ENCODE data around the gene NELFB. TPM values are rescaled to one million over a fixed set of nuclear protein-coding genes. Genes with fewer than 3 reads are reported as not detected.
"Not testable (repeated sequence)": the region's sequence is repeated elsewhere in the genome, so short reads cannot be mapped to it uniquely, and the experiment has no call there.

The NELFB gene
- total RNA-seq, 2 donors from 2014 or later: 33.2 to 37.8 TPM

DNA sequence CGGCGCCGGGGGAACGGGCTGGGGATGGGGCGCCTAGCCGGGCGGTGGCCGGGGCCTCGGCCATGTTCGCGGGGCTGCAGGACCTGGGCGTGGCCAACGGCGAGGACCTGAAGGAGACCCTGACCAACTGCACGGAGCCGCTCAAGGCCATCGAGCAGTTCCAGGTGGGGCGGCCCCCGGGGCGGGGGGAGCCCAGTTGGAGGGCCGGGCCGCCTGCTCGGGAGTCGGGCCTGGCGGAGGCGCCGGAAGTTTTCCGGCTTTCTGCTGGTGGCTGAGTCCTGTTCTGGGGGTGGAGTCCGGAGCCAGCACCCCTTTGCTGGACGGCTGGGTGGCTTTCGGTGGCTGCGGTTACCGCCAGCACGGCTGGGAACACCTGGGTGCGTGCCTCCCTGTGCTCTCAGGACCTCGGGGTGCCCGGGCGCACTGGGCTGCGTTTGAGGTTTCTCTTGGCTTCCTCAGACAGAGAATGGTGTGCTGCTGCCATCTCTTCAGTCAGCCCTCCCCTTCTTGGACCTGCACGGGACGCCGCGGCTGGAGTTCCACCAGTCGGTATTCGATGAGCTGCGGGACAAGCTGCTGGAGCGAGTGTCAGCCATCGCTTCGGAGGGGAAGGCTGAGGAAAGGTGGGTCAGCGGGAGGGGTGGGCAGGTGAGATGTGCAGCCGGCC, 454 bp downstream of the NELFB start:
- H3K9me3 ChIP-seq (ENCODE audit: control insufficient read depth, low read length, poor library complexity, severe bottlenecking): no peaks in the 10 kb centered on the region
- ATAC-seq (no peak), DNase-seq (no peak)
- H3K4me1 Mint-ChIP-seq: peaks cover 10% of the 10 kb centered on the region
- H3K4me3 Mint-ChIP-seq: peak overlapping the region; percentile 88
- no peaks in the 10 kb centered on the region for H3K36me3 Mint-ChIP-seq (ENCODE audit: low read depth)
- H3K27ac Mint-ChIP-seq: peak overlapping the region; percentile 56
- no peaks in the 10 kb centered on the region for H3K27me3 Mint-ChIP-seq

DNA sequence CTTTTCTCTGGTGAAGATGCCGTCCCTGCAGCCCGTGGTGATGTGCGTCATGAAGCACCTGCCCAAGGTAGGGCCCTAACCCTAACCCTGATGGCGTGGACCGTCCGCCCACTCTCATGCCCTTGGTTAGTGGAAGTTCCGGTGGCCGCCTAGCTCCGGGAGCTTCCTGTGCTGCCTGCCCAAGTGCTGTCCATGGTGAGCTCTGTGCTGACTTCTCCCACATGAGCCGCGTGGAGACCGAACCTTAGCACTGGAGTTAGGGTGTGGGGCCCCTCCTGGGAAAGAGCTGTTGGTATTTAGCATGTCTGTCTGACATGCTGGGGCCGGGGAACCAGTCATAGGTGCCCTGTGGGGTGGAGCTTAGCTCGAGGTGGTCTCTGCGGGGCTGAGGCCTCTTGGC, 1.2 kb downstream of the NELFB start:
- no peaks in the 10 kb centered on the region for H3K27me3 Mint-ChIP-seq
- ATAC-seq (no peak), DNase-seq (no peak)
- peak overlapping the region; percentile 56 for H3K27ac Mint-ChIP-seq
- H3K4me1 Mint-ChIP-seq: peaks cover 10% of the 10 kb centered on the region
- H3K4me3 Mint-ChIP-seq: peak overlapping the region; percentile 88
- no peaks in the 10 kb centered on the region for H3K9me3 ChIP-seq (ENCODE audit: control insufficient read depth, low read length, poor library complexity, severe bottlenecking)
- no peaks in the 10 kb centered on the region for H3K36me3 Mint-ChIP-seq (ENCODE audit: low read depth)

DNA sequence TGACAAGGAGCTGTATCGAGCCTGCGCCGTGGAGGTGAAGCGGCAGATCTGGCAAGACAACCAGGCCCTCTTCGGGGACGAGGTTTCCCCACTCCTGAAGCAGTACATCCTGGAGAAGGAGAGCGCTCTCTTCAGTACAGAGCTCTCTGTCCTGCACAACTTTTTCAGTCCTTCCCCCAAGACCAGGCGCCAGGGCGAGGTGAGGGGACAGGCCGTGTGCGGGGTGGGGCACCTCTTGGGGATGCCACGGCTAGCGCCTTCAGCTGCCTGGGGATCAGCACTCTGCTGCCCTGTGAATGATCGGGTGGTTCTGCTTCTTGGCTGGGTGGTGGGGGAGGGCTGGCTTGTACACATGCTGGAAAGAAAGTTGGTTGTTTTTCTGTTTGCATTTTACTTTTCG, 1.7 kb downstream of the NELFB start:
- Mint-ChIP-seq H3K4me3 (peak overlapping the region; percentile 88), H3K27me3 (no peaks in the 10 kb centered on the region), H3K4me1 (peaks cover 10% of the 10 kb centered on the region), H3K27ac (no peak overlapping the region), H3K36me3 (ENCODE audit: low read depth) (no peaks in the 10 kb centered on the region)
- ATAC-seq: no peak
- no peak for DNase-seq
- no peaks in the 10 kb centered on the region for H3K9me3 ChIP-seq (ENCODE audit: control insufficient read depth, low read length, poor library complexity, severe bottlenecking)

DNA sequence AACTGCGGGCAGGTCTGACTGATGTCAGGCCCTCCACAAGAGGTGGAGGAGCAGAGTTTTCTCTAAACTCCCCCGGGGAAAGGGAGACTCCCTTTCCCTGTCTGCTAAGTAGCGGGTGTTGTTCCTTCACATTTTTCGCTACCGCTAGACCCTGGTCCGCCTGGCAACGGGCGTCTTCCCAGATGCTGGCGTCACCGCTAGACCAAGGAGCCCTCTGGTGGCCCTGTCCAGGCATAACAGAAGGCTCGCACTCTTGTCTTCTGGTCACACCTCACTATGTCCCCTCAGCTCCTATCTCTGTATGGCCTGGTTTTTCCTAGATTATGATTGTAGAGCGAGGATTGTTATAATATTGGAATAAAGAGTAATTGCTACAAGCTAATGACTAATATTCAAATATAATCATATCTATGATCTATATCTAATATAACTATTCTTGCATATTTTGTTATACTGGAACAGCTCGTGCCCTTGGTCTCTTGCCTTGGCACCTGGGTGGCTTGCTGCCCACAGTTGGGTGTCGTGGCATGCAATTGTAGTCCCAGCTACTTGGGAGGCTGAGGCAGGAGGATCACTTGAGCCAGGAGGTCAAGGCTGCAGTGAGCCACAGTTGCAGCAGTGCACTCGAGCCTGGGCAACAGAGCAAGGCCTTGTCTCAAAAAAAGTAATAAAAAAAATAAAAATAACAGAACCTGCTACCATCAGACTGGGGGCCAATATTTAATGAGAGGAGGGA, 7.2 kb downstream of the NELFB start:
- not testable (repeated sequence) for H3K4me1 Mint-ChIP-seq; ATAC-seq; H3K27ac Mint-ChIP-seq; DNase-seq; H3K9me3 ChIP-seq (ENCODE audit: control insufficient read depth, low read length, poor library complexity, severe bottlenecking); H3K4me3 Mint-ChIP-seq; H3K27me3 Mint-ChIP-seq; H3K36me3 Mint-ChIP-seq (ENCODE audit: low read depth)

DNA sequence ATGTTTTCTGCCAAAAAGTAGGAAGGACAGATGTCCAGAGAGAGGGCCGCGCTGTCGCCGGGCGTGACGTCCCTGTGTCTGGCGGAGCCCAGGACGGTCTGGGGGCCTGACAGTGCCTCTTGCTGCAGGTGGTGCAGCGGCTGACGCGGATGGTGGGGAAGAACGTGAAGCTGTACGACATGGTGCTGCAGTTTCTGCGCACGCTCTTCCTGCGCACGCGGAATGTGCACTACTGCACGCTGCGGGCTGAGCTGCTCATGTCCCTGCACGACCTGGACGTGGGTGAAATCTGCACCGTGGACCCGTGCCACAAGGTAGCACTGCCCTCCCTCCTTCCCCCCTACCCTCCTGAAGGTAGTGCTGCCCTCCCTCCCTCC, 7.8 kb downstream of the NELFB start:
- ATAC-seq (no peak), DNase-seq (no peak)
- Mint-ChIP-seq H3K4me1 (no peaks in the 10 kb centered on the region), H3K27me3 (no peaks in the 10 kb centered on the region), H3K36me3 (ENCODE audit: low read depth) (no peaks in the 10 kb centered on the region), H3K27ac (no peak overlapping the region), H3K4me3 (no peak overlapping the region)
- H3K9me3 ChIP-seq (ENCODE audit: control insufficient read depth, low read length, poor library complexity, severe bottlenecking): no peaks in the 10 kb centered on the region

DNA sequence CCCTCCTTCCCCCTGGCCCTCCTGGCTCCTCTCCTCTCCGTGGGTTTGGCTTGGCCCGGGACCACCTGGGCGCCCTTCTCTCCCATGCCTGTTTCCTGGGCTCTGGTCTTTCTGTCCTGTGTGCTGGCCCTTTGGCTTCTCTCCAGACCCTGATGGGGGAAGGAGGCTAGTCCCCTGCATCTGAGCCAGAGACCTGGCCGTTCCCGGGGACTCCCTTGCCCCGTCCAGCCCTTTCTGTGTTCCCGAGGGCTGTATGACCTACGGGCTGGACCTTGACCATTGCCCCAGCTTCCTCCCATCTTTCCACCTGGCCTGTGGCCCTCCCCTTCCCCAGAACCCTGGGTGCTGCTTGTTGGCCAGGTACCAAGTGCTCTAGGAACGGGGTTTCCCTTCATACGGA, 8.4 kb downstream of the NELFB start:
- no peaks in the 10 kb centered on the region for H3K9me3 ChIP-seq (ENCODE audit: control insufficient read depth, low read length, poor library complexity, severe bottlenecking)
- ATAC-seq (no peak), DNase-seq (no peak)
- no peak overlapping the region for H3K27ac Mint-ChIP-seq
- H3K4me1 Mint-ChIP-seq: peaks cover 3% of the 10 kb centered on the region
- peak overlapping the region; percentile 31 for H3K4me3 Mint-ChIP-seq
- H3K27me3 Mint-ChIP-seq: no peaks in the 10 kb centered on the region
- H3K36me3 Mint-ChIP-seq (ENCODE audit: low read depth): peaks cover under 1% of the 10 kb centered on the region

DNA sequence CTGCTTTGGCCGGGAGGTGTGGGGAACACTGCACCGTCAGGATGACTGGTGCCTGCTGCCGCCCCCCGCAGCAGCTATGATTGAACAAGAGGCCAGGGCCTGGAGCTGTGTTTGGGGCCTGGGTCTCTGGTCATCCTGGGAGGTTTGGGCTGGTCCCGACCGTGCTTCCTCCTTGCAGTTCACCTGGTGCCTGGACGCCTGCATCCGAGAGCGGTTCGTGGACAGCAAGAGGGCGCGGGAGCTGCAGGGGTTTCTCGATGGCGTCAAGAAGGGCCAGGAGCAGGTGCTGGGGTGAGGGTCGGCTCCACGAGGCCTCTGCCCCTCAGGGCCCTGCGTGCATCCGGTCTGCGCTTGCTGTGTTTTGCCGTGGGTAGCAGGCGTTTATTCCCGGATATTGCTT, 8.9 kb downstream of the NELFB start:
- Mint-ChIP-seq H3K27ac (no peak overlapping the region), H3K4me1 (peaks cover 7% of the 10 kb centered on the region), H3K4me3 (no peak overlapping the region), H3K27me3 (no peaks in the 10 kb centered on the region), H3K36me3 (ENCODE audit: low read depth) (peaks cover 4% of the 10 kb centered on the region)
- ATAC-seq (no peak), DNase-seq (no peak)
- no peaks in the 10 kb centered on the region for H3K9me3 ChIP-seq (ENCODE audit: control insufficient read depth, low read length, poor library complexity, severe bottlenecking)

DNA sequence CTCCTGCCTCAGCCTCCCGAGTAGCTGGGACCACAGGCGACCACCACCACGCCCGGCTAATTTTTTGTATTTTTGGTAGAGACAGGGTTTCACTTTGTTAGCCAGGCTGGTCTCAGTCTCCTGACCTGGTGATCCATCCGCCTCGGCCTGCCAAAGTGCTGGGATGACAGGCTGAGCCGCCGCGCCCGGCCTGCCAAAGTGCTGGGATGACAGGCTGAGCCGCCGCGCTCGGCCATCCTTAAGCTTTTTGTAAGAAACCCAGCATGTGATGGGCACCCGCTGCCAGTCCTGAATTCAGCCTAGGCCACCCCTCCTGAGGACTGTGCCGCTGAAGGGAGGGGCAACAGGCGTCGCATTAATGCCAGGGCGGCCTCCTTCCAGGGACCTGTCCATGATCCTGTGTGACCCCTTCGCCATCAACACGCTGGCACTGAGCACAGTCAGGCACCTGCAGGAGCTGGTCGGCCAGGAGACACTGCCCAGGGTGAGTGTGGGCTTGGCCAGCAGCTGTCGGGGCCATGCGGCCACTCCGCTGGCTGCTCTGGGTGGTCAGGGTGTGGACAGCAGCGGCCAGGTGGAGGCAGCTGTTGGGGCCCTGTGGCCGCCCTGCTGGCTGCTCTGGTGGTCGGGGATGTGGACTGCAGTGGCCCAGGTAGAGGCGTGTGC, 10.5 kb downstream of the NELFB start:
- H3K36me3 Mint-ChIP-seq (ENCODE audit: low read depth): peaks cover 4% of the 10 kb centered on the region

DNA sequence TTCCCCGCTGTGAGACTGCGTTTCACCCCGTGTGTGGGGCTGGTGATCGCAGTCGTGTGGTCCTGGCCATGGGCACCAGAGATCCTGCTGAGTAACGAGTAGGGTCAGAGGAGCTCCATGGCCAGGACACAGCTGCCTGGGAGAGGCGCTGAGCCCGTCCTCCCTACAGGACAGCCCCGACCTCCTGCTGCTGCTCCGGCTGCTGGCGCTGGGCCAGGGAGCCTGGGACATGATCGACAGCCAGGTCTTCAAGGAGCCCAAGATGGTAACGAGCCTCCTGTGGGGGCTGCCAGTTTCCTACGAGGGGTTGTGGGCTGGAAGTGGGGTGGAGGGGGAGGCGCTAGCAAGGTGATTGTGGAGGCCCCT, 11.0 kb downstream of the NELFB start:
- Mint-ChIP-seq H3K36me3 (ENCODE audit: low read depth) (peaks cover 4% of the 10 kb centered on the region), H3K27me3 (no peaks in the 10 kb centered on the region), H3K27ac (no peak overlapping the region), H3K4me3 (no peak overlapping the region), H3K4me1 (peaks cover 7% of the 10 kb centered on the region)
- no peaks in the 10 kb centered on the region for H3K9me3 ChIP-seq (ENCODE audit: control insufficient read depth, low read length, poor library complexity, severe bottlenecking)
- ATAC-seq (no peak), DNase-seq (no peak)

More for the DNA sequence above, 10.5 kb downstream of the NELFB start:
- no peak overlapping the region for H3K27ac Mint-ChIP-seq
- H3K27me3 Mint-ChIP-seq: no peaks in the 10 kb centered on the region
- H3K4me1 Mint-ChIP-seq: peaks cover 7% of the 10 kb centered on the region
- DNase-seq (no peak), ATAC-seq (no peak)
- no peaks in the 10 kb centered on the region for H3K9me3 ChIP-seq (ENCODE audit: control insufficient read depth, low read length, poor library complexity, severe bottlenecking)
- H3K4me3 Mint-ChIP-seq: no peak overlapping the region

DNA sequence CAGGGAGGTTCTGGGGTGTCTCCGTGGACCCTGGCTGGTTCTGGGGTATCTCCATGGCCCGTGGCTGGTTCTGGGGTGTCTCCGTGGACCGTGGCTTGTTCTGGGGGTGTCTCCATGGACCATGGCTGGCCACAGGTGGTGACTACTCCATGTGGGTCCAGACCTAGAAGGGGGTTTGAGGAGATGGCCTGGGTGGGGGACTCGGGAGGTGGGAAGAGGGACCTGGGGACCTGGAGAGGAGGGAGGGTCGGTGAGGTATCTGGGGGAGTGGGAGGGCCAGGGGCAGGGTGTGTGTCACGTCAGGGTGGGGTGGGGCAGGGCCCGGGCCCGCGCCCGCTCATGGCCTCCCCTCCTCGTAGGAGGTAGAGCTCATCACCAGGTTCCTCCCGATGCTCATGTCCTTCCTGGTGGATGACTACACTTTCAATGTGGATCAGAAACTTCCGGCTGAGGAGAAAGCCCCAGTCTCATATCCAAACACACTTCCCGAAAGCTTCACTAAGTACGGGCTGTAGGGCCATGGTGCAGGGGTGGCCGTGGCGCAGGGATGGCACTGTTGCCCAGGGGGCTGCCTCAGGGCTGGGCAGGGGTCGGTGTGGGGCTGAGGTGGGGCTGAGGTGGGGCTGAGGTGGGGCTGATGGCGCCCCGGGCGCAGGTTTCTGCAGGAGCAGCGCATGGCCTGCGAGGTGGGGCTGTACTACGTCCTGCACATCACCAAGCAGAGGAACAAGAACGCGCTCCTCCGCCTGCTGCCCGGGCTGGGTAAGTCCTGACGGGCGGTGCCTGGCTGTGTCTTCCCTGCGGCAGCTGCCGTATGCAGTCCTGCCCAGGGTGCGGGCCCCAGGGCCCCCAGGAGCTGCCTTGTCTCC, 11.7 kb downstream of the NELFB start:
- H3K9me3 ChIP-seq (ENCODE audit: control insufficient read depth, low read length, poor library complexity, severe bottlenecking): no peaks in the 10 kb centered on the region
- Mint-ChIP-seq H3K27me3 (no peaks in the 10 kb centered on the region), H3K36me3 (ENCODE audit: low read depth) (peaks cover 6% of the 10 kb centered on the region), H3K4me1 (peaks cover 10% of the 10 kb centered on the region), H3K27ac (no peak overlapping the region), H3K4me3 (no peak overlapping the region)
- no peak for DNase-seq
- no peak for ATAC-seq

DNA sequence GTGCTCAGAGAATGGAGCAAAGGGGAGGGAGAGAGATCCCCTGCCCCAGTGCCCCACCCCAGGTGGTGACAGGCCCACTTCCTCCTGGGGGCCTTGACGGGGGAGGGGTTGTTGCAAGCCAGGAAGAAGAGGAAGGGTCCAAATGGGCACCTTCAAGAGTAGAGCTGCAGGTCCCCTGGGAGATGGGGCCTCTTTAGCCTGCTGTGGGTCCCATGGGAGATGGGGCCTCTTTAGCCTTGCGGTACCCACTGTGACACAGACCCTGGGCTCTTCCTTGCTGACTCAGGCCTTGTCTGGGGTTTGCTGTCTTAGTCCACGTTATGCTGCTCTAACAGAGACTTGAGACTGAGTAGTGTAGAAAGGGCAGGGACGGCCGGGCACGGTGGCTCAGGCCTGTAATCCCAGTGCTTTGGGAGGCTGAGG, 12.8 kb downstream of the NELFB start:
- H3K9me3 ChIP-seq (ENCODE audit: control insufficient read depth, low read length, poor library complexity, severe bottlenecking): no peaks in the 10 kb centered on the region
- H3K27ac Mint-ChIP-seq: no peak overlapping the region
- H3K4me3 Mint-ChIP-seq: peak overlapping the region; percentile 49
- peaks cover 10% of the 10 kb centered on the region for H3K4me1 Mint-ChIP-seq
- ATAC-seq: no peak
- H3K36me3 Mint-ChIP-seq (ENCODE audit: low read depth): peaks cover 6% of the 10 kb centered on the region
- H3K27me3 Mint-ChIP-seq: no peaks in the 10 kb centered on the region
- DNase-seq: no peak

DNA sequence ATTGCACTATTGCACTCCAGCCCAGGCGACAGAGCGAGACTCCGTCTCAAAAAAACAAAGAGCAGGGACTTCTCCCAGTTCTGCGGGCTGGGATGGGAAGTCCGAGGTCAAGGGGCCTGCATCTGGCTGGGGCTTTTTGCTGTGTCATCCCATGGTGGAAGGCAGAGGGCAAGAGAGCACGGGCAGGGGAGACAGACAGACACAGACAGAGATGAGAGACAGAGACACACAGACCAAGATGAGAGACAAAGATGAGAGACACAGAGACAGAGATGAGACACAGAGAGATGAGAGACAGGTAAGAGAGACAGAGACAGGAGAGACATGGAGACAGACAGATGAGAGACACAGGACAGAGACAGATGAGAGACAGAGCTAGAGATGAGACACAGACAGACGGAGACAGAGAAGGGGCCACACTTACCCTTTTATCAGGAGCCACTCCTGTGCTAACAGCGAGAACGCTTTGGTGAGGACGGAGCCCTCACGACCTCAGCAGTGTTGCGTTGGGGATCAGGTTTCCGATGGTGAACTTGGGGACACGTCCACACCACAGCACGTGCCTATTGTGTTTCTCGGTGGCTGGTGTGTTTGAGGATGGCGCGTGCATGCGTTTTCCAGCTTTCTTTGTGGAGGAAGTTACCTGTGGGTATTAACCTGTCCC, 13.5 kb downstream of the NELFB start:
- no peaks in the 10 kb centered on the region for H3K9me3 ChIP-seq (ENCODE audit: control insufficient read depth, low read length, poor library complexity, severe bottlenecking)
- ATAC-seq (no peak), DNase-seq (no peak)
- Mint-ChIP-seq H3K36me3 (ENCODE audit: low read depth) (peaks cover 6% of the 10 kb centered on the region), H3K4me1 (peaks cover 10% of the 10 kb centered on the region), H3K27ac (no peak overlapping the region), H3K27me3 (no peaks in the 10 kb centered on the region), H3K4me3 (no peak overlapping the region)
